Measurements from ENCODE around the gene ARSG.
"Not testable (repeated sequence)": the region's sequence is repeated elsewhere in the genome, so short reads cannot be mapped to it uniquely, and the experiment has no call there.

ARSG gene

GRCh38 chr17:68398691-68399637 is 107.7 kb downstream of the ARSG start:
- H3K4me3 ChIP-seq (ENCODE audit: low read depth, low read length) = no peak overlapping the region
- TF ChIP-seq CTCF (IDR thresholded peaks at IDR 0.05; ENCODE audit: low read depth, low read length) = peak; percentile 93

- TF ChIP-seq CTCF (IDR thresholded peaks at IDR 0.05; ENCODE audit: low read depth, low read length) = no peak
- no peak overlapping the region for H3K4me3 ChIP-seq (ENCODE audit: low read depth, low read length)
Measured at GRCh38 chr17:68399638-68400403, 108.5 kb downstream of the ARSG start.

- H3K4me3 ChIP-seq (ENCODE audit: low read depth, low read length) = no peak overlapping the region
- TF ChIP-seq CTCF (IDR thresholded peaks at IDR 0.05; ENCODE audit: low read depth, low read length) = no peak
Measured at GRCh38 chr17:68400404-68400735, 109.1 kb downstream of the ARSG start.

- TF ChIP-seq CTCF (IDR thresholded peaks at IDR 0.05; ENCODE audit: low read depth, low read length) = no peak
Measured at GRCh38 chr17:68401288-68401687, 110.0 kb downstream of the ARSG start.

GRCh38 chr17:68403122-68403521 is 111.8 kb downstream of the ARSG start:
- H3K4me3 ChIP-seq (ENCODE audit: low read depth, low read length) = no peak overlapping the region
- no peak for TF ChIP-seq CTCF (IDR thresholded peaks at IDR 0.05; ENCODE audit: low read depth, low read length)

More at GRCh38 chr17:68401288-68401687, 110.0 kb downstream of the ARSG start:
- no peak overlapping the region for H3K4me3 ChIP-seq (ENCODE audit: low read depth, low read length)

GRCh38 chr17:68403837-68404236 is 112.5 kb downstream of the ARSG start:
- not testable (repeated sequence) for H3K4me3 ChIP-seq (ENCODE audit: low read depth, low read length)

- H3K4me3 ChIP-seq (ENCODE audit: low read depth, low read length) = not testable (repeated sequence)
Measured at GRCh38 chr17:68407656-68408055, 116.4 kb downstream of the ARSG start.

- H3K4me3 ChIP-seq (ENCODE audit: low read depth, low read length) = 0 out of 2 replicates have a peak overlapping the region, but pooled peaks have one; percentile 22
Measured at GRCh38 chr17:68413597-68414560, 122.6 kb downstream of the ARSG start.

- H3K4me3 ChIP-seq (ENCODE audit: low read depth, low read length) = not testable (repeated sequence)
Measured at GRCh38 chr17:68414901-68415300, 123.6 kb downstream of the ARSG start.

All from WI38 (cell line).